MM.1S (cell line): ENCODE data around the gene EGFL7.

Source experiments
- DNase-seq: peaks from one replicate; pipeline ENCODE4 v3.0.0-alpha.2; 2015
- H2AFZ ChIP-seq: fragments of 300-600 bp; sonication (generic); 2 replicates; pipeline ENCODE4 v1.6.0; 2016; ENCODE audit warnings: antibody characterized with exemption, low read length
- H3F3A ChIP-seq: fragments of 300-600 bp; sonication (generic); 2 replicates; pipeline ENCODE4 v1.6.1; 2016; ENCODE audit warnings: mild to moderate bottlenecking, antibody characterized with exemption, low read length, moderate library complexity, mixed read lengths; ENCODE audit not compliant: insufficient read depth
- H3K27ac ChIP-seq: fragments of 300-600 bp; sonication (generic); 2 replicates; pipeline ENCODE4 v1.5.1; 2016; ENCODE audit warnings: mild to moderate bottlenecking, low read length
- H3K27me3 ChIP-seq: fragments of 300-600 bp; sonication (generic); replicated peaks from 2 replicates; pipeline ENCODE4 v1.6.0; 2016; ENCODE audit warnings: low read length; ENCODE audit not compliant: insufficient read depth
- H3K36me3 ChIP-seq: fragments of 300-600 bp; sonication (generic); replicated peaks from 2 replicates; pipeline ENCODE4 v1.6.1; 2016; ENCODE audit warnings: mild to moderate bottlenecking, low read length, mixed read lengths; ENCODE audit not compliant: insufficient read depth
- H3K4me1 ChIP-seq: fragments of 300-600 bp; sonication (generic); 2 replicates; pipeline ENCODE4 v1.6.1; 2016; ENCODE audit warnings: low read length, mixed read lengths
- H3K4me2 ChIP-seq: fragments of 300-600 bp; sonication (generic); 2 replicates; pipeline ENCODE4 v1.6.0; 2016; ENCODE audit warnings: low read depth, low read length
- H3K4me3 ChIP-seq: fragments of 300-600 bp; sonication (generic); 2 replicates; pipeline ENCODE4 v1.5.1; 2016; ENCODE audit warnings: low read length, mixed read lengths
- H3K79me2 ChIP-seq: fragments of 300-600 bp; sonication (generic); 2 replicates; pipeline ENCODE4 v1.6.1; 2016; ENCODE audit warnings: mixed run types, low read length, mixed read lengths
- H3K9ac ChIP-seq: fragments of 300-600 bp; sonication (generic); 2 replicates; pipeline ENCODE4 v1.6.1; 2016; ENCODE audit warnings: low read length, mixed read lengths
- H3K9me2 ChIP-seq: fragments of 300-600 bp; sonication (generic); replicated peaks from 2 replicates; pipeline ENCODE4 v1.6.1; 2016; ENCODE audit warnings: mild to moderate bottlenecking, low read length, mixed read lengths; ENCODE audit not compliant: insufficient read depth
- H3K9me3 ChIP-seq: fragments of 300-600 bp; sonication (generic); replicated peaks from 2 replicates; pipeline ENCODE4 v1.6.1; 2016; ENCODE audit warnings: mild to moderate bottlenecking, low read length, mixed read lengths; ENCODE audit not compliant: insufficient read depth
- H4K20me1 ChIP-seq: fragments of 300-600 bp; sonication (generic); 2 replicates; pipeline ENCODE4 v1.6.1; 2016; ENCODE audit warnings: mild to moderate bottlenecking, low read length, moderate library complexity, mixed read lengths; ENCODE audit not compliant: insufficient read depth
- CTCF ChIP-seq: fragments of 300-600 bp; sonication (generic); IDR thresholded peaks from 2 replicates; pipeline ENCODE4 v1.5.1; 2016; ENCODE audit warnings: antibody characterized with exemption, low read length, mixed read lengths
- EZH2 ChIP-seq: fragments of 300-600 bp; sonication (generic); optimal IDR thresholded peaks from 2 replicates; pipeline ENCODE3; 2017; ENCODE audit warnings: low read depth, mild to moderate bottlenecking, antibody characterized with exemption, low read length, mixed read lengths
- EZH2phosphoT487 ChIP-seq: fragments of 300-600 bp; sonication (generic); IDR thresholded peaks from 2 replicates; pipeline ENCODE4 v1.6.1; 2018; ENCODE audit warnings: antibody characterized with exemption, low read length

Gene EGFL7

GRCh38 chr9:136623842-136624183 lies 38.9 kb upstream of the EGFL7 start:
- no peak overlapping the region for H2AFZ ChIP-seq
- no peaks in the 10 kb centered on the region for H4K20me1 ChIP-seq
- no peaks in the 10 kb centered on the region for H3K9me3 ChIP-seq
- no peaks in the 10 kb centered on the region for H3F3A ChIP-seq
- no peak overlapping the region for H3K9ac ChIP-seq
- DNase-seq = no peak
- no peak overlapping the region for H3K4me3 ChIP-seq
- no peak overlapping the region for H3K4me2 ChIP-seq
- H3K27ac ChIP-seq = no peak overlapping the region
- H3K79me2 ChIP-seq = no peaks in the 10 kb centered on the region
- H3K4me1 ChIP-seq = no peaks in the 10 kb centered on the region
- no peaks in the 10 kb centered on the region for H3K9me2 ChIP-seq
- TF ChIP-seq EZH2phosphoT487 = no peak
- H3K27me3 ChIP-seq = peaks cover 96% of the 10 kb centered on the region
- no peaks in the 10 kb centered on the region for H3K36me3 ChIP-seq

GRCh38 chr9:136624184-136624951 lies 38.3 kb upstream of the EGFL7 start:
- H3K36me3 ChIP-seq = no peaks in the 10 kb centered on the region
- no peak overlapping the region for H3K4me2 ChIP-seq
- no peak for DNase-seq
- no peaks in the 10 kb centered on the region for H4K20me1 ChIP-seq
- H3K79me2 ChIP-seq = no peaks in the 10 kb centered on the region
- H3F3A ChIP-seq = no peaks in the 10 kb centered on the region
- no peak overlapping the region for H3K9ac ChIP-seq
- no peaks in the 10 kb centered on the region for H3K4me1 ChIP-seq
- no peak overlapping the region for H3K27ac ChIP-seq
- H2AFZ ChIP-seq = no peak overlapping the region
- TF ChIP-seq CTCF (no peak), EZH2phosphoT487 (no peak), EZH2 (no peak)
- H3K4me3 ChIP-seq = no peak overlapping the region
- H3K27me3 ChIP-seq = peaks cover 96% of the 10 kb centered on the region
- no peaks in the 10 kb centered on the region for H3K9me2 ChIP-seq
- H3K9me3 ChIP-seq = no peaks in the 10 kb centered on the region

- Histone ChIP-seq H3K9me2 (no peaks in the 10 kb centered on the region), H3K36me3 (no peaks in the 10 kb centered on the region), H3K4me1 (no peaks in the 10 kb centered on the region), H3K9me3 (no peaks in the 10 kb centered on the region), H3K4me3 (no peak overlapping the region), H3F3A (no peaks in the 10 kb centered on the region), H3K79me2 (no peaks in the 10 kb centered on the region), H3K4me2 (no peak overlapping the region), H4K20me1 (no peaks in the 10 kb centered on the region), H3K27me3 (peaks cover 95% of the 10 kb centered on the region), H2AFZ (no peak overlapping the region), H3K27ac (no peak overlapping the region), H3K9ac (no peak overlapping the region)
- TF ChIP-seq EZH2phosphoT487 = no peak
- no peak for TF ChIP-seq CTCF
- TF ChIP-seq EZH2 = no peak
- no peak for DNase-seq
Observed at GRCh38 chr9:136625101-136626065, 37.3 kb upstream of the EGFL7 start.
